HepG2 (cell line): ENCODE data around the gene NDUFAF8. TPM values are rescaled to one million over a fixed set of nuclear protein-coding genes. Genes with fewer than 3 reads are reported as not detected.

Source experiments
- ARID2 ChIP-seq: sonication (generic); formaldehyde crosslinking; IDR thresholded peaks from 2 replicates; pipeline ENCODE4 v1.8.1; 2022; ENCODE audit warnings: mild to moderate bottlenecking, missing genetic modification reagents, borderline replicate concordance
- CCDC6 ChIP-seq: sonication (generic); formaldehyde crosslinking; IDR thresholded peaks from 2 replicates; pipeline ENCODE4 v1.8.1; 2022; ENCODE audit warnings: mild to moderate bottlenecking, missing genetic modification reagents, moderate library complexity
- CHD4 ChIP-seq: fragments of 200-600 bp; sonication (generic); IDR thresholded peaks from 2 replicates; pipeline ENCODE4 v1.7.0; 2017; ENCODE audit warnings: mild to moderate bottlenecking, low read length, borderline replicate concordance
- EEA1 ChIP-seq: sonication (generic); formaldehyde crosslinking; IDR thresholded peaks from 2 replicates; pipeline ENCODE4 v1.5.1; 2020; ENCODE audit warnings: mild to moderate bottlenecking, missing genetic modification reagents, borderline replicate concordance
- HDAC1 ChIP-seq: sonication (generic); formaldehyde crosslinking; IDR thresholded peaks from 2 replicates; pipeline ENCODE4 v1.5.1; 2020; ENCODE audit warnings: mild to moderate bottlenecking, missing genetic modification reagents
- KDM5B ChIP-seq: sonication (generic); formaldehyde crosslinking; IDR thresholded peaks from 2 replicates; pipeline ENCODE4 v1.4.0; 2020; ENCODE audit warnings: missing genetic modification reagents, mild to moderate bottlenecking, borderline replicate concordance
- POLR2A ChIP-seq, 2 experiments: IDR thresholded peaks; 2 replicates each; pipeline ENCODE4 v1.6.1; 2011; ENCODE audit warnings: low read depth in 2 of 2, low read length in 2 of 2, mild to moderate bottlenecking in 1 of 2, moderate library complexity in 1 of 2; ENCODE audit not compliant: insufficient read depth in 1 of 2
- RBFOX2 ChIP-seq: fragments of 200-400 bp; formaldehyde crosslinking; IDR thresholded peaks from 2 replicates; pipeline ENCODE4 v1.6.1; 2017; ENCODE audit warnings: low read depth, mild to moderate bottlenecking, low read length
- SOX6 ChIP-seq, 2 experiments: fragments of 450-650 bp in 1 of 2; sonication (generic) in 1 of 2; formaldehyde crosslinking in 1 of 2; IDR thresholded peaks; 2 replicates each; pipeline versions ENCODE4 v1.4.0 to v1.6.1; 2017 to 2020; ENCODE audit warnings: antibody characterized with exemption in 1 of 2, mild to moderate bottlenecking in 1 of 2, missing genetic modification reagents in 1 of 2
- ZNF225 ChIP-seq: sonication (generic); formaldehyde crosslinking; IDR thresholded peaks from 2 replicates; pipeline ENCODE4 v1.4.0; 2020; ENCODE audit warnings: mild to moderate bottlenecking, missing genetic modification reagents
- ZNF326 ChIP-seq: sonication (generic); formaldehyde crosslinking; IDR thresholded peaks from 2 replicates; pipeline ENCODE4 v1.4.0; 2020; ENCODE audit warnings: missing genetic modification reagents, borderline replicate concordance
- ZNF768 ChIP-seq: sonication (generic); formaldehyde crosslinking; IDR thresholded peaks from 2 replicates; pipeline ENCODE4 v1.4.0; 2020; ENCODE audit warnings: missing genetic modification reagents
- polyA plus RNA-seq, 8 experiments: library from polyadenylated mRNA; depleted of rRNA in 3 of 8; stranded (reverse) in 7 of 8; unstranded in 1 of 8; fragments of >200 nt; fragmentation: Illumina TruSeq in 4 of 8; extraction: Trizol in 4 of 8; gene quantifications; 2 replicates each; pipeline versions ENCODE4 v1.2.1 to v1.2.3, GENCODE V29; 2011 to 2016; ENCODE audit warnings: low read depth in 4 of 8, missing spikeins in 1 of 8, mixed read lengths in 1 of 8; ENCODE audit not compliant: insufficient read depth in 1 of 8
- total RNA-seq, 5 experiments: library from RNA; depleted of rRNA; stranded (reverse); fragments of >200 nt; fragmentation: Illumina TruSeq; extraction: Trizol; gene quantifications; 2 replicates each; pipeline ENCODE4 v1.2.3, GENCODE V29; 2016; ENCODE audit warnings: low read depth in 1 of 5
- TF ChIP-seq, protein P1 (sequence below): sonication (generic); formaldehyde crosslinking; IDR thresholded peaks from 2 replicates; pipeline ENCODE4 v1.4.0; 2020; ENCODE audit warnings: mild to moderate bottlenecking, missing genetic modification reagents
- TF ChIP-seq, protein P2 (sequence below): sonication (generic); formaldehyde crosslinking; IDR thresholded peaks from 2 replicates; pipeline ENCODE4 v1.8.1; 2023; ENCODE audit warnings: mild to moderate bottlenecking, missing genetic modification reagents
- TF ChIP-seq, protein P3 (sequence below): sonication (generic); formaldehyde crosslinking; IDR thresholded peaks from 2 replicates; pipeline ENCODE4 v1.4.0; 2020; ENCODE audit warnings: missing genetic modification reagents
- TF ChIP-seq, protein P4 (sequence below): sonication (generic); formaldehyde crosslinking; conservative IDR thresholded peaks from 2 replicates; pipeline ENCODE4 v1.4.0; 2020; ENCODE audit warnings: missing genetic modification reagents
- TF ChIP-seq, protein P5 (sequence below): sonication (generic); formaldehyde crosslinking; IDR thresholded peaks from 2 replicates; pipeline ENCODE4 v1.4.0; 2020; ENCODE audit warnings: missing genetic modification reagents

The NDUFAF8 gene
- total and polyA plus RNA-seq, 2 of the 13 experiments (the other 11 are each of a cell fraction or from before 2014, with no cell fraction given): 75.6 to 233 TPM

DNA sequence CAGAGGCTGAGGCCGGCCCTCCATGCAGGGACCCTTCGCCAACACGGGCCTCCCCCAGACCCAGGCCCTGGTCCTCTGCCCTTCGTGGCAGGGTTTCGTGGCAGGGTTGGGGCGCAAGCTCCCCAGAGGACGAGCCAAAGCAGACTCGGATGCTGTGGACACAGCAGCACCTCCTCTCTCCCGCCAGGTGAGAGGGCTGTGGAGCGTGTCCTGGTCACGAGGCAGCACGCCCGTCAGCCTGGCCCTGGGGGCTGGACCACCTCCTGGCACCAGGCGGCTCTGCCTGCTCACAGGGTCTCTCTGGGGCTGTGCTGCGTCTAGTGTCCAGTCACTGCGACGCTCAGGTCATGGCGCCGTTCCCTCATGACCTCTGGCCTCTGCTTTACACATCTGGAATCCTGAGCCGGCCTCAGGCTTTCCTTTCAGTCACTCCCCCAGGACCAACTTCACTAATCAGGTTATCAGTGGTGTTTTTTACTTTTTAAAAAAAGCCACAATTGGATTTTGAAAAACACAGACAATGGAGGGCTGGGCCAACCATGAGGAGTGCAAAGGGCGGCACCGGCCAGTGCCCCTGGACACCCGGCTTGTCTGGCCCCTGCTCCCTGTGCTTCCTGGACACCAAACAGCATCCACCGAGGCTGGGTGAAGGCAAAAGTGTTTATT lies 5.4 kb downstream of the NDUFAF8 start (continued):
- TF ChIP-seq, protein P1, sequence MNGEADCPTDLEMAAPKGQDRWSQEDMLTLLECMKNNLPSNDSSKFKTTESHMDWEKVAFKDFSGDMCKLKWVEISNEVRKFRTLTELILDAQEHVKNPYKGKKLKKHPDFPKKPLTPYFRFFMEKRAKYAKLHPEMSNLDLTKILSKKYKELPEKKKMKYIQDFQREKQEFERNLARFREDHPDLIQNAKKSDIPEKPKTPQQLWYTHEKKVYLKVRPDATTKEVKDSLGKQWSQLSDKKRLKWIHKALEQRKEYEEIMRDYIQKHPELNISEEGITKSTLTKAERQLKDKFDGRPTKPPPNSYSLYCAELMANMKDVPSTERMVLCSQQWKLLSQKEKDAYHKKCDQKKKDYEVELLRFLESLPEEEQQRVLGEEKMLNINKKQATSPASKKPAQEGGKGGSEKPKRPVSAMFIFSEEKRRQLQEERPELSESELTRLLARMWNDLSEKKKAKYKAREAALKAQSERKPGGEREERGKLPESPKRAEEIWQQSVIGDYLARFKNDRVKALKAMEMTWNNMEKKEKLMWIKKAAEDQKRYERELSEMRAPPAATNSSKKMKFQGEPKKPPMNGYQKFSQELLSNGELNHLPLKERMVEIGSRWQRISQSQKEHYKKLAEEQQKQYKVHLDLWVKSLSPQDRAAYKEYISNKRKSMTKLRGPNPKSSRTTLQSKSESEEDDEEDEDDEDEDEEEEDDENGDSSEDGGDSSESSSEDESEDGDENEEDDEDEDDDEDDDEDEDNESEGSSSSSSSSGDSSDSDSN (CRISPR knock-in tag): no peak
- TF ChIP-seq, protein P2, sequence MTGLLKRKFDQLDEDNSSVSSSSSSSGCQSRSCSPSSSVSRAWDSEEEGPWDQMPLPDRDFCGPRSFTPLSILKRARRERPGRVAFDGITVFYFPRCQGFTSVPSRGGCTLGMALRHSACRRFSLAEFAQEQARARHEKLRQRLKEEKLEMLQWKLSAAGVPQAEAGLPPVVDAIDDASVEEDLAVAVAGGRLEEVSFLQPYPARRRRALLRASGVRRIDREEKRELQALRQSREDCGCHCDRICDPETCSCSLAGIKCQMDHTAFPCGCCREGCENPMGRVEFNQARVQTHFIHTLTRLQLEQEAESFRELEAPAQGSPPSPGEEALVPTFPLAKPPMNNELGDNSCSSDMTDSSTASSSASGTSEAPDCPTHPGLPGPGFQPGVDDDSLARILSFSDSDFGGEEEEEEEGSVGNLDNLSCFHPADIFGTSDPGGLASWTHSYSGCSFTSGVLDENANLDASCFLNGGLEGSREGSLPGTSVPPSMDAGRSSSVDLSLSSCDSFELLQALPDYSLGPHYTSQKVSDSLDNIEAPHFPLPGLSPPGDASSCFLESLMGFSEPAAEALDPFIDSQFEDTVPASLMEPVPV (CRISPR knock-in tag): peak; percentile 77
- TF ChIP-seq POLR2A (IDR thresholded peaks at IDR 0.05; ENCODE audit: insufficient read depth in 1 of 2, low read depth in 2 of 2, low read length in 2 of 2) (peak; percentile 23 to 39; a peak in 3 of 4 replicates), EEA1 (no peak), HDAC1 (CRISPR knock-in tag) (no peak), RBFOX2 (peak; percentile 23; the same call in 1 of the 2 replicates), CCDC6 (CRISPR knock-in tag) (0 out of 2 replicates have a peak, but pooled peaks have one; percentile 37), KDM5B (CRISPR knock-in tag) (no peak), CHD4 (no peak), ZNF768 (CRISPR knock-in tag) (peak; percentile 59; the same call in 1 of the 2 replicates), ZNF326 (0 out of 2 replicates have a peak, but pooled peaks have one; percentile 71), SOX6 (IDR thresholded peaks at IDR 0.05) (no peak), SOX6 (CRISPR knock-in tag; IDR thresholded peaks at IDR 0.05) (peak; percentile 74), ZNF225 (0 out of 2 replicates have a peak, but pooled peaks have one; percentile 35), ARID2 (CRISPR knock-in tag) (peak; percentile 49; the same call in 1 of the 2 replicates)
- TF ChIP-seq, protein P3, sequence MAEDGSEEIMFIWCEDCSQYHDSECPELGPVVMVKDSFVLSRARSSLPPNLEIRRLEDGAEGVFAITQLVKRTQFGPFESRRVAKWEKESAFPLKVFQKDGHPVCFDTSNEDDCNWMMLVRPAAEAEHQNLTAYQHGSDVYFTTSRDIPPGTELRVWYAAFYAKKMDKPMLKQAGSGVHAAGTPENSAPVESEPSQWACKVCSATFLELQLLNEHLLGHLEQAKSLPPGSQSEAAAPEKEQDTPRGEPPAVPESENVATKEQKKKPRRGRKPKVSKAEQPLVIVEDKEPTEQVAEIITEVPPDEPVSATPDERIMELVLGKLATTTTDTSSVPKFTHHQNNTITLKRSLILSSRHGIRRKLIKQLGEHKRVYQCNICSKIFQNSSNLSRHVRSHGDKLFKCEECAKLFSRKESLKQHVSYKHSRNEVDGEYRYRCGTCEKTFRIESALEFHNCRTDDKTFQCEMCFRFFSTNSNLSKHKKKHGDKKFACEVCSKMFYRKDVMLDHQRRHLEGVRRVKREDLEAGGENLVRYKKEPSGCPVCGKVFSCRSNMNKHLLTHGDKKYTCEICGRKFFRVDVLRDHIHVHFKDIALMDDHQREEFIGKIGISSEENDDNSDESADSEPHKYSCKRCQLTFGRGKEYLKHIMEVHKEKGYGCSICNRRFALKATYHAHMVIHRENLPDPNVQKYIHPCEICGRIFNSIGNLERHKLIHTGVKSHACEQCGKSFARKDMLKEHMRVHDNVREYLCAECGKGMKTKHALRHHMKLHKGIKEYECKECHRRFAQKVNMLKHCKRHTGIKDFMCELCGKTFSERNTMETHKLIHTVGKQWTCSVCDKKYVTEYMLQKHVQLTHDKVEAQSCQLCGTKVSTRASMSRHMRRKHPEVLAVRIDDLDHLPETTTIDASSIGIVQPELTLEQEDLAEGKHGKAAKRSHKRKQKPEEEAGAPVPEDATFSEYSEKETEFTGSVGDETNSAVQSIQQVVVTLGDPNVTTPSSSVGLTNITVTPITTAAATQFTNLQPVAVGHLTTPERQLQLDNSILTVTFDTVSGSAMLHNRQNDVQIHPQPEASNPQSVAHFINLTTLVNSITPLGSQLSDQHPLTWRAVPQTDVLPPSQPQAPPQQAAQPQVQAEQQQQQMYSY (CRISPR knock-in tag): 0 out of 2 replicates have a peak, but pooled peaks have one; percentile 17
- TF ChIP-seq, protein P4, sequence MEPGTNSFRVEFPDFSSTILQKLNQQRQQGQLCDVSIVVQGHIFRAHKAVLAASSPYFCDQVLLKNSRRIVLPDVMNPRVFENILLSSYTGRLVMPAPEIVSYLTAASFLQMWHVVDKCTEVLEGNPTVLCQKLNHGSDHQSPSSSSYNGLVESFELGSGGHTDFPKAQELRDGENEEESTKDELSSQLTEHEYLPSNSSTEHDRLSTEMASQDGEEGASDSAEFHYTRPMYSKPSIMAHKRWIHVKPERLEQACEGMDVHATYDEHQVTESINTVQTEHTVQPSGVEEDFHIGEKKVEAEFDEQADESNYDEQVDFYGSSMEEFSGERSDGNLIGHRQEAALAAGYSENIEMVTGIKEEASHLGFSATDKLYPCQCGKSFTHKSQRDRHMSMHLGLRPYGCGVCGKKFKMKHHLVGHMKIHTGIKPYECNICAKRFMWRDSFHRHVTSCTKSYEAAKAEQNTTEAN (CRISPR knock-in tag): no peak
- TF ChIP-seq, protein P5, sequence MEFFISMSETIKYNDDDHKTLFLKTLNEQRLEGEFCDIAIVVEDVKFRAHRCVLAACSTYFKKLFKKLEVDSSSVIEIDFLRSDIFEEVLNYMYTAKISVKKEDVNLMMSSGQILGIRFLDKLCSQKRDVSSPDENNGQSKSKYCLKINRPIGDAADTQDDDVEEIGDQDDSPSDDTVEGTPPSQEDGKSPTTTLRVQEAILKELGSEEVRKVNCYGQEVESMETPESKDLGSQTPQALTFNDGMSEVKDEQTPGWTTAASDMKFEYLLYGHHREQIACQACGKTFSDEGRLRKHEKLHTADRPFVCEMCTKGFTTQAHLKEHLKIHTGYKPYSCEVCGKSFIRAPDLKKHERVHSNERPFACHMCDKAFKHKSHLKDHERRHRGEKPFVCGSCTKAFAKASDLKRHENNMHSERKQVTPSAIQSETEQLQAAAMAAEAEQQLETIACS: no peak
